Stomach (tissue), 4 donors: Measurements from ENCODE around the gene TMEM131.

Source experiments
- EP300 ChIP-seq: sonication (generic); formaldehyde crosslinking; IDR thresholded peaks from one replicate; pipeline ENCODE4 v1.6.1; 2017; ENCODE audit warnings: antibody characterized with exemption
- POLR2AphosphoS5 ChIP-seq, 3 donors: sonication (generic); formaldehyde crosslinking; IDR thresholded peaks; one replicate each; pipeline ENCODE4 v1.6.1; 2016; ENCODE audit warnings: antibody characterized with exemption in 3 of 3
- TF ChIP-seq, protein P1 (sequence below), 7 experiments: fragments of 450-650 bp in 4 of 7; fragments of 200-600 bp in 3 of 7; sonication (generic) in 3 of 7; IDR thresholded peaks; one replicate each; pipeline ENCODE4 v1.5.1; 2016 to 2019; ENCODE audit warnings: antibody characterized with exemption in 7 of 7, control low read depth in 2 of 7, mild to moderate bottlenecking in 1 of 7

DNA sequence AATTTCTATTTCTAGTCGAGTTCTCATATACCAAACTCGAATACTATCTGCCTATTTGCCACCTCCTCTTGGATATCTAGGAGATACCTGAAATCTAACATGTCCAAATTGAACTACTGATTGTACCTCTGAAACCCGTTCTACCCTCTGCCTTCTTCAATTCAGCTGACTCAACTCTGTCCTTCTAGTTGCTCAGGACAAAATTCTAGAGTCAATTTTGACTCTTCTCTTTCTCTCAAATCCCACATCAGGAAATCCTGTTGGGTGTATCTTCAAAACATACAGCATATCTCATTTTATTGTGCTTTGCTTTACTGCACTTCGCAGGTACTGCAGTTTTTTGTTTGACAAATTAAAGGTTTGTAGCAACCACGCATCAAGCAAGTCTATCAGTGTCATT lies 144.6 kb downstream of the TMEM131 start:
- TF ChIP-seq, protein P1, sequence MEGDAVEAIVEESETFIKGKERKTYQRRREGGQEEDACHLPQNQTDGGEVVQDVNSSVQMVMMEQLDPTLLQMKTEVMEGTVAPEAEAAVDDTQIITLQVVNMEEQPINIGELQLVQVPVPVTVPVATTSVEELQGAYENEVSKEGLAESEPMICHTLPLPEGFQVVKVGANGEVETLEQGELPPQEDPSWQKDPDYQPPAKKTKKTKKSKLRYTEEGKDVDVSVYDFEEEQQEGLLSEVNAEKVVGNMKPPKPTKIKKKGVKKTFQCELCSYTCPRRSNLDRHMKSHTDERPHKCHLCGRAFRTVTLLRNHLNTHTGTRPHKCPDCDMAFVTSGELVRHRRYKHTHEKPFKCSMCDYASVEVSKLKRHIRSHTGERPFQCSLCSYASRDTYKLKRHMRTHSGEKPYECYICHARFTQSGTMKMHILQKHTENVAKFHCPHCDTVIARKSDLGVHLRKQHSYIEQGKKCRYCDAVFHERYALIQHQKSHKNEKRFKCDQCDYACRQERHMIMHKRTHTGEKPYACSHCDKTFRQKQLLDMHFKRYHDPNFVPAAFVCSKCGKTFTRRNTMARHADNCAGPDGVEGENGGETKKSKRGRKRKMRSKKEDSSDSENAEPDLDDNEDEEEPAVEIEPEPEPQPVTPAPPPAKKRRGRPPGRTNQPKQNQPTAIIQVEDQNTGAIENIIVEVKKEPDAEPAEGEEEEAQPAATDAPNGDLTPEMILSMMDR (IDR thresholded peaks at IDR 0.05), result no peak
- TF ChIP-seq EP300 (no peak), POLR2AphosphoS5 (IDR thresholded peaks at IDR 0.05) (no peak)
